ENCODE data around the gene CGNL1.

The CGNL1 gene

DNA sequence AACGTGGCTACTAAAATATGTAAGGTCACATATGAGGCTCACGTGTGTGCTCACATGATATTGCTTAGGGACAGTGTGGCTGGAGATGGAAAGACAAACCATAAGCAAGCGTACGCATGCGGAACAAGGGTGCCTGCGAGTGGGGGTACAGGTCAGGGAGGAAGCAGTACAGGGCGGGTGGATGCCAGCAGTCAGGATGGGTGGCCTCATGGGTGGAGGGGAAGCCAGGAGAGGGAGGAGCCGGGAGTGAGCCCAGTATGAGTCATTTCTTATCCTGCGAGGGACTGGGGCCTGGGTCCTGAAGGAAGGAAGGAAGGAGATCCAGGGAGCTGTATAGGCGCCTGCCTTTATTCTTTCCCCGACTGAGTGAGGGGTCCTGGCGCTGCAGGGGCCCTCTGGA, 42.0 kb upstream of the CGNL1 start:
- Histone ChIP-seq H4K91ac (ENCODE audit: low read depth, low read length, poor library complexity) (no peak overlapping the region), H2AFZ (ENCODE audit: low read length) (no peak overlapping the region), H3K79me1 (ENCODE audit: low read depth, low read length) (peaks cover 2% of the 10 kb centered on the region), H3K9ac (ENCODE audit: low read depth, low read length, poor library complexity) (no peak overlapping the region), H3K4me2 (ENCODE audit: insufficient read depth, low read length, poor library complexity, severe bottlenecking) (no peak overlapping the region), H3K9me3 (replicated peaks in 1 of 2; ENCODE audit: control insufficient read depth in 2 of 2, insufficient read depth in 1 of 2, low read depth in 1 of 2, low read length in 2 of 2) (no peaks in the 10 kb centered on the region), H3K14ac (ENCODE audit: low read length) (no peak overlapping the region), H2BK12ac (ENCODE audit: low read length) (no peak overlapping the region), H3K4me1 (ENCODE audit: control insufficient read depth in 2 of 2, insufficient read depth in 1 of 2, low read depth in 1 of 2, low read length in 2 of 2) (peaks cover 2 to 7% of the 10 kb centered on the region in 2 donors), H3K4ac (ENCODE audit: low read length) (no peak overlapping the region), H2BK5ac (ENCODE audit: low read length) (no peak overlapping the region), H3K36me3 (replicated peaks in 1 of 2; ENCODE audit: control insufficient read depth in 2 of 2, insufficient read depth in 2 of 2, low read length in 2 of 2) (no peaks in the 10 kb centered on the region), H3K27me3 (ENCODE audit: control insufficient read depth in 3 of 3, insufficient read depth in 3 of 3, low read depth in 1 of 3, low read length in 3 of 3) (peaks cover 0 to 8% (median 0%) of the 10 kb centered on the region in 3 experiments), H3K23ac (ENCODE audit: low read depth, low read length, poor library complexity) (no peak overlapping the region), H2BK15ac (ENCODE audit: low read length) (peak overlapping the region; percentile 69), H3K27ac (replicated peaks; ENCODE audit: low read length) (no peak overlapping the region), H2AK5ac (ENCODE audit: low read depth, low read length) (peak overlapping the region; percentile 24), H3K4me3 (ENCODE audit: low read length in 2 of 2) (no peak overlapping the region), H3K18ac (ENCODE audit: low read length) (no peak overlapping the region), H4K8ac (ENCODE audit: low read depth, low read length) (no peak overlapping the region), H2BK120ac (ENCODE audit: low read depth, low read length) (no peak overlapping the region)
- no CpG with 5 or more reads among the region's 12 CpGs for WGBS, 2 donors (ENCODE audit: extremely low coverage in 2 of 2, insufficient read length in 2 of 2, insufficient replicate concordance in 1 of 2)
- no peak for DNase-seq (ENCODE audit: low spot score)

DNA sequence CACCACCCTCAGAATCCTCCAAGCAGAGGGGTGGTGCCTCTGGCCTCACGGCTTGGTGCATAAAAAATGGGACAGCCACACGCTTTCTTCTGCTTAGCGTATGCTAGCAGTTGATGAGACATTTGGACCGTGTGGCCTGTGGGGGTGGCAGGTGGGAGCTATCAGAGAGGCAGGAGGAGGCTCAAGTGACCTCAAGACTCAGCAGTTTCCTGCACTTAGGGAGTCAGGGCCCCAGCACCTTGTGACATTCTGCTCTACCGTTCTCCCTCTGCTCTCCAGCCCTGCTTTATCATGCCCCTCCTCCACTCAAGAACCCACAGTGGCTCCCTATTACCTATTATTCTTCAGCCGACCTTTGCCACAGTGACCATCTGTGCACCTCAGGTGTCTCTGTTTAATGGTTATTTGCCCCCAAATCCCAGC, 41.0 kb upstream of the CGNL1 start:
- Histone ChIP-seq H3K9ac (ENCODE audit: low read depth, low read length, poor library complexity) (no peak overlapping the region), H3K27me3 (ENCODE audit: control insufficient read depth in 3 of 3, insufficient read depth in 3 of 3, low read depth in 1 of 3, low read length in 3 of 3) (no peaks in the 10 kb centered on the region), H3K4ac (ENCODE audit: low read length) (no peak overlapping the region), H2BK15ac (ENCODE audit: low read length) (peak overlapping the region; percentile 20), H4K8ac (ENCODE audit: low read depth, low read length) (no peak overlapping the region), H3K4me3 (ENCODE audit: low read length in 2 of 2) (no peak overlapping the region), H3K9me3 (replicated peaks in 1 of 2; ENCODE audit: control insufficient read depth in 2 of 2, insufficient read depth in 1 of 2, low read depth in 1 of 2, low read length in 2 of 2) (no peaks in the 10 kb centered on the region), H2AK5ac (ENCODE audit: low read depth, low read length) (no peak overlapping the region), H3K18ac (ENCODE audit: low read length) (no peak overlapping the region), H3K4me2 (ENCODE audit: insufficient read depth, low read length, poor library complexity, severe bottlenecking) (no peak overlapping the region), H2BK120ac (ENCODE audit: low read depth, low read length) (no peak overlapping the region), H3K79me1 (ENCODE audit: low read depth, low read length) (peaks cover 3% of the 10 kb centered on the region), H3K14ac (ENCODE audit: low read length) (no peak overlapping the region), H3K36me3 (replicated peaks in 1 of 2; ENCODE audit: control insufficient read depth in 2 of 2, insufficient read depth in 2 of 2, low read length in 2 of 2) (no peaks in the 10 kb centered on the region), H2BK5ac (ENCODE audit: low read length) (no peak overlapping the region), H3K4me1 (ENCODE audit: control insufficient read depth in 2 of 2, insufficient read depth in 1 of 2, low read depth in 1 of 2, low read length in 2 of 2) (peaks cover 2 to 7% of the 10 kb centered on the region in 2 donors), H4K91ac (ENCODE audit: low read depth, low read length, poor library complexity) (no peak overlapping the region), H3K23ac (ENCODE audit: low read depth, low read length, poor library complexity) (no peak overlapping the region), H3K27ac (replicated peaks; ENCODE audit: low read length) (no peak overlapping the region), H2AFZ (ENCODE audit: low read length) (no peak overlapping the region), H2BK12ac (ENCODE audit: low read length) (no peak overlapping the region)
- DNase-seq (ENCODE audit: low spot score): no peak
- WGBS, 2 donors (ENCODE audit: extremely low coverage in 2 of 2, insufficient read length in 2 of 2, insufficient replicate concordance in 1 of 2): no CpG with 5 or more reads among the region's 6 CpGs

DNA sequence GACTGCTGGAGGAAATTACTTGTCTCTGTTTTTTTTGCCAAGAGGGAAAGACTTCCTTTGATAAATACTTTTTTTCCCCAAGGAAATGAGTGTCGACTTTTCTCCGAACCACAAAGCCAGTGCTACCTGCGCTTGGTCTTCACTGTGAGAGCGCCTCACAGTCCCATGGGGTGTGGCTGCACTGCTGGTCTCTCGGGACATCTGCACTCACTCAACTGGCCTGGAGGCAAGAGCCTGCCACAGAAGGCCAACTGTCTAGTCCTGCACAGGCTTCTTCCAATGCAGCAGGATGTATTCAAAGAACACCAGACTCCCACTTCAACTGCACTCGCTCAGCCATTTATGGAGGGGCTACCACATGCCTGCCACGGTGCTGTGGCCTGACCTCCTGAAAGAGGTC, 40.6 kb upstream of the CGNL1 start:
- Histone ChIP-seq H3K4me3 (ENCODE audit: low read length in 2 of 2) (no peak overlapping the region), H3K23ac (ENCODE audit: low read depth, low read length, poor library complexity) (no peak overlapping the region), H2AFZ (ENCODE audit: low read length) (no peak overlapping the region), H3K9me3 (replicated peaks in 1 of 2; ENCODE audit: control insufficient read depth in 2 of 2, insufficient read depth in 1 of 2, low read depth in 1 of 2, low read length in 2 of 2) (no peaks in the 10 kb centered on the region), H2BK12ac (ENCODE audit: low read length) (peak overlapping the region; percentile 49), H4K8ac (ENCODE audit: low read depth, low read length) (no peak overlapping the region), H3K4me1 (ENCODE audit: control insufficient read depth in 2 of 2, insufficient read depth in 1 of 2, low read depth in 1 of 2, low read length in 2 of 2) (peaks cover 2 to 7% of the 10 kb centered on the region in 2 donors), H4K91ac (ENCODE audit: low read depth, low read length, poor library complexity) (no peak overlapping the region), H3K14ac (ENCODE audit: low read length) (no peak overlapping the region), H3K4ac (ENCODE audit: low read length) (peak overlapping the region; percentile 56), H2BK5ac (ENCODE audit: low read length) (no peak overlapping the region), H2BK120ac (ENCODE audit: low read depth, low read length) (no peak overlapping the region), H3K4me2 (ENCODE audit: insufficient read depth, low read length, poor library complexity, severe bottlenecking) (no peak overlapping the region), H3K79me1 (ENCODE audit: low read depth, low read length) (peaks cover 3% of the 10 kb centered on the region), H2AK5ac (ENCODE audit: low read depth, low read length) (no peak overlapping the region), H3K27ac (replicated peaks; ENCODE audit: low read length) (no peak overlapping the region), H2BK15ac (ENCODE audit: low read length) (peak overlapping the region; percentile 20), H3K36me3 (replicated peaks in 1 of 2; ENCODE audit: control insufficient read depth in 2 of 2, insufficient read depth in 2 of 2, low read length in 2 of 2) (no peaks in the 10 kb centered on the region), H3K27me3 (ENCODE audit: control insufficient read depth in 3 of 3, insufficient read depth in 3 of 3, low read depth in 1 of 3, low read length in 3 of 3) (no peaks in the 10 kb centered on the region), H3K18ac (ENCODE audit: low read length) (no peak overlapping the region), H3K9ac (ENCODE audit: low read depth, low read length, poor library complexity) (no peak overlapping the region)
- WGBS, 2 donors (ENCODE audit: extremely low coverage in 2 of 2, insufficient read length in 2 of 2, insufficient replicate concordance in 1 of 2): no CpG with 5 or more reads among the region's 7 CpGs
- no peak for DNase-seq (ENCODE audit: low spot score)

DNA sequence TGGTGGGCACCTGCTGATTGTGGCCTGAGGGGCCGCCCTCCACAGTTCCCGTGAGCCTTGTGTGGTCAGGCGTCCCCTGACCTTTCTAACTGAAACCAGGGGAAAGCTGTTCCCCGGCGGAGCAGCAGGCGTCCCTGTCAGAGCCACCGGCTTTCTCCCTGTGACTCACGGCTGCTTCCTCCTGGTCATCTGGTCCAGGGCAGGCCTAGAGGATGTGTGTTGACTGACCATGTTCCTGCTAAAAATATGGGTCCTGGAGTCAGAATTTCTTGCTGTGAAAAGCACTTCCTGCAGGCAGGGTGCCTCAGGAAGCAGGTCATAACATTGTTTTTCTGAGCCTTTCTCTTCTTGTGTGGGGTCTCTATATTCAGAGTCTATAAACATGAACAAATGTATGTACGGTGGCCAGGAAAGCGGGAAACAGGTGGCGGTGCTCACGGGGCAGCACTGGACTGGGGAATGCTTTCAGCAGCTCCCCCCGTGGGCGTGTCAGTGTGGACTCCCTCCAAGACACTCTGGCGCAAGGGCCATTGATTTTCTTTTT, 38.4 kb upstream of the CGNL1 start:
- H4K8ac ChIP-seq (ENCODE audit: low read depth, low read length): no peak overlapping the region
- H2AFZ ChIP-seq (ENCODE audit: low read length): peak overlapping the region; percentile 71
- H2AK5ac ChIP-seq (ENCODE audit: low read depth, low read length): no peak overlapping the region
- no peak overlapping the region for H3K23ac ChIP-seq (ENCODE audit: low read depth, low read length, poor library complexity)
- H3K27me3 ChIP-seq (ENCODE audit: control insufficient read depth in 3 of 3, insufficient read depth in 3 of 3, low read depth in 1 of 3, low read length in 3 of 3): no peaks in the 10 kb centered on the region
- no peaks in the 10 kb centered on the region for H3K36me3 ChIP-seq (replicated peaks in 1 of 2; ENCODE audit: control insufficient read depth in 2 of 2, insufficient read depth in 2 of 2, low read length in 2 of 2)
- peaks cover 3% of the 10 kb centered on the region for H3K79me1 ChIP-seq (ENCODE audit: low read depth, low read length)
- H3K27ac ChIP-seq (replicated peaks; ENCODE audit: low read length): no peak overlapping the region
- peak overlapping the region; percentile 36 for H3K18ac ChIP-seq (ENCODE audit: low read length)
- H2BK12ac ChIP-seq (ENCODE audit: low read length): no peak overlapping the region
- H3K4me2 ChIP-seq (ENCODE audit: insufficient read depth, low read length, poor library complexity, severe bottlenecking): no peak overlapping the region
- H3K9ac ChIP-seq (ENCODE audit: low read depth, low read length, poor library complexity): peak overlapping the region; percentile 51
- H4K91ac ChIP-seq (ENCODE audit: low read depth, low read length, poor library complexity): no peak overlapping the region
- no peak overlapping the region for H3K14ac ChIP-seq (ENCODE audit: low read length)
- no peak overlapping the region for H2BK120ac ChIP-seq (ENCODE audit: low read depth, low read length)
- no peak overlapping the region for H3K4me3 ChIP-seq (ENCODE audit: low read length in 2 of 2)
- DNase-seq (ENCODE audit: low spot score): no peak
- no peak overlapping the region for H2BK15ac ChIP-seq (ENCODE audit: low read length)
- no peak overlapping the region for H3K4ac ChIP-seq (ENCODE audit: low read length)
- no peak overlapping the region for H2BK5ac ChIP-seq (ENCODE audit: low read length)
- H3K4me1 ChIP-seq (ENCODE audit: control insufficient read depth in 2 of 2, insufficient read depth in 1 of 2, low read depth in 1 of 2, low read length in 2 of 2): peaks cover 2 to 8% of the 10 kb centered on the region in 2 donors
- no peaks in the 10 kb centered on the region for H3K9me3 ChIP-seq (replicated peaks in 1 of 2; ENCODE audit: control insufficient read depth in 2 of 2, insufficient read depth in 1 of 2, low read depth in 1 of 2, low read length in 2 of 2)
- WGBS, 2 donors (ENCODE audit: extremely low coverage in 2 of 2, insufficient read length in 2 of 2, insufficient replicate concordance in 1 of 2): no CpG with 5 or more reads among the region's 15 CpGs
